DND-41 (cell line): ENCODE results near the gene KTI12.
"Not testable (repeated sequence)": the region's sequence is repeated elsewhere in the genome, so short reads cannot be mapped to it uniquely, and the experiment has no call there.

ENCODE experiments used
- ATAC-seq: fragments of 200-7000 bp; cut with Tn5 transposase; 3 replicates; pipeline ENCODE4 v1.9.1; 2021; ENCODE audit warnings: low read depth; ENCODE audit not compliant: insufficient read depth
- DNase-seq: peaks from one replicate; pipeline ENCODE4 v3.0.0-alpha.2; 2020
- H2AFZ ChIP-seq: 2 replicates; pipeline ENCODE4 v1.6.0; 2012; ENCODE audit warnings: low read depth, low read length
- H3K27ac ChIP-seq: 2 replicates; pipeline ENCODE4 v1.5.1; 2012; ENCODE audit warnings: low read length, inconsistent platforms
- H3K27me3 ChIP-seq: fragments of 200-600 bp; sonication (generic); 2 replicates; pipeline ENCODE4 v1.6.0; 2012; ENCODE audit warnings: low read length, mild to moderate bottlenecking, inconsistent platforms; ENCODE audit not compliant: insufficient read depth, poor library complexity
- H3K36me3 ChIP-seq: 2 replicates; pipeline ENCODE4 v1.5.1; 2012; ENCODE audit warnings: low read length, inconsistent platforms; ENCODE audit not compliant: insufficient read depth
- H3K4me1 ChIP-seq: 2 replicates; pipeline ENCODE4 v1.5.1; 2012; ENCODE audit warnings: mild to moderate bottlenecking, low read length; ENCODE audit not compliant: insufficient read depth
- H3K4me2 ChIP-seq: 2 replicates; pipeline ENCODE4 v1.6.0; 2012; ENCODE audit warnings: mild to moderate bottlenecking, moderate library complexity, low read length, inconsistent platforms; ENCODE audit not compliant: insufficient read depth
- H3K4me3 ChIP-seq, 2 experiments: fragments of 200-600 bp in 1 of 2; shearing (Covaris generic) in 1 of 2; 2 replicates each; pipeline ENCODE4 v1.5.1; 2012 to 2016; ENCODE audit warnings: inconsistent platforms in 2 of 2, low read length in 2 of 2, mild to moderate bottlenecking in 2 of 2, low read depth in 1 of 2, moderate library complexity in 1 of 2
- H3K79me2 ChIP-seq: 2 replicates; pipeline ENCODE4 v1.6.0; 2012; ENCODE audit warnings: low read length, inconsistent platforms; ENCODE audit not compliant: insufficient read depth
- H3K9ac ChIP-seq: 2 replicates; pipeline ENCODE4 v1.6.0; 2012; ENCODE audit warnings: low read depth, mild to moderate bottlenecking, inconsistent platforms, low read length, moderate library complexity
- H3K9me3 ChIP-seq: 2 replicates; pipeline ENCODE4 v1.5.1; 2012; ENCODE audit warnings: low read length, moderate library complexity, mild to moderate bottlenecking, inconsistent platforms; ENCODE audit not compliant: insufficient read depth, severe bottlenecking
- H4K20me1 ChIP-seq: 2 replicates; pipeline ENCODE4 v1.6.0; 2012; ENCODE audit warnings: low read length; ENCODE audit not compliant: insufficient read depth
- EZH2 ChIP-seq: IDR thresholded peaks from 3 replicates; pipeline ENCODE4 v1.6.1; 2012; ENCODE audit warnings: borderline replicate concordance, low read depth, mild to moderate bottlenecking, moderate library complexity, low read length, inconsistent platforms; ENCODE audit not compliant: severe bottlenecking
- TF ChIP-seq, protein P1 (sequence below): IDR thresholded peaks from 2 replicates; pipeline ENCODE4 v1.5.1; 2012; ENCODE audit warnings: borderline replicate concordance, low read length, moderate library complexity, mild to moderate bottlenecking; ENCODE audit not compliant: poor library complexity, severe bottlenecking; ENCODE audit errors: extremely low read depth

Gene KTI12, protein sequence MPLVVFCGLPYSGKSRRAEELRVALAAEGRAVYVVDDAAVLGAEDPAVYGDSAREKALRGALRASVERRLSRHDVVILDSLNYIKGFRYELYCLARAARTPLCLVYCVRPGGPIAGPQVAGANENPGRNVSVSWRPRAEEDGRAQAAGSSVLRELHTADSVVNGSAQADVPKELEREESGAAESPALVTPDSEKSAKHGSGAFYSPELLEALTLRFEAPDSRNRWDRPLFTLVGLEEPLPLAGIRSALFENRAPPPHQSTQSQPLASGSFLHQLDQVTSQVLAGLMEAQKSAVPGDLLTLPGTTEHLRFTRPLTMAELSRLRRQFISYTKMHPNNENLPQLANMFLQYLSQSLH

DNA sequence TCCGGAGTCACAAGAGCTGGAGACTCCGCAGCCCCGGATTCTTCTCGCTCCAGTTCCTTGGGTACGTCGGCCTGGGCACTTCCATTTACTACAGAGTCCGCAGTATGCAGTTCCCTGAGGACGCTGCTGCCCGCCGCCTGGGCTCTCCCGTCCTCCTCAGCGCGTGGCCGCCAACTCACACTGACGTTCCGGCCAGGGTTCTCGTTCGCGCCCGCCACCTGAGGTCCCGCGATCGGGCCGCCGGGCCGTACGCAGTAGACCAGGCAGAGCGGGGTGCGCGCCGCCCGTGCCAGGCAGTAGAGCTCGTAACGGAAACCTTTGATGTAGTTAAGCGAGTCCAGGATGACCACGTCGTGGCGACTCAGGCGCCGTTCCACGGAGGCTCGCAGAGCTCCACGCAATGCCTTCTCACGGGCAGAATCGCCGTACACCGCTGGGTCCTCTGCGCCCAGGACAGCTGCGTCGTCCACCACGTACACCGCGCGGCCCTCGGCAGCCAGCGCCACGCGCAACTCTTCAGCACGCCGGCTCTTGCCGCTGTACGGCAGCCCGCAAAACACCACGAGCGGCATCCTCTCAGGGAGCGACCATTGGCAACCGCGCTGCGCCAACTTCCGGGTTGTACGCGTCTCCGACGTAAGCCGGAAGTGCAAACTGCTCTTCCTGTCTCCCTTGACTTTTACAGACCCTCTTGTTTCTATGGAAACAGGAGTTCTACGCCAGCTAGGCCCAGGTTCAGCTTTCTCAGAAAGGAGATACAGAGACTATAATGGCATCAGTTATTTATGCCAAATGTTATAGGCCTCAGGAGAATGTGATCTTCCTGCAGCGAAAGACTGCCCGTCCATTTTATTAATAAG lies at the start of gene KTI12:
TSS of gene KTI12 (minus strand) at position 621 of the 860 bp plus-strand sequence. CDS start at position 572, 49 bp downstream.
- peak within 1 kb of the TSS; percentile 83 for H3K4me2 ChIP-seq
- ATAC-seq (peak; percentile 97), DNase-seq (peak; percentile 92)
- peak within 1 kb of the TSS; percentile 85 for H3K27ac ChIP-seq
- H3K36me3 ChIP-seq: peaks cover 70% of the 10 kb centered on the region
- H4K20me1 ChIP-seq: peaks cover 26% of the 10 kb centered on the region
- peaks cover 66% of the 10 kb centered on the region for H3K79me2 ChIP-seq
- no peaks in the 10 kb centered on the region for H3K27me3 ChIP-seq
- peak within 1 kb of the TSS; percentile 58 to 86 for H3K4me3 ChIP-seq
- no peaks in the 10 kb centered on the region for H3K9me3 ChIP-seq
- peaks cover 42% of the 10 kb centered on the region for H3K4me1 ChIP-seq
- TF ChIP-seq EZH2: no peak
- TF ChIP-seq, protein P1, sequence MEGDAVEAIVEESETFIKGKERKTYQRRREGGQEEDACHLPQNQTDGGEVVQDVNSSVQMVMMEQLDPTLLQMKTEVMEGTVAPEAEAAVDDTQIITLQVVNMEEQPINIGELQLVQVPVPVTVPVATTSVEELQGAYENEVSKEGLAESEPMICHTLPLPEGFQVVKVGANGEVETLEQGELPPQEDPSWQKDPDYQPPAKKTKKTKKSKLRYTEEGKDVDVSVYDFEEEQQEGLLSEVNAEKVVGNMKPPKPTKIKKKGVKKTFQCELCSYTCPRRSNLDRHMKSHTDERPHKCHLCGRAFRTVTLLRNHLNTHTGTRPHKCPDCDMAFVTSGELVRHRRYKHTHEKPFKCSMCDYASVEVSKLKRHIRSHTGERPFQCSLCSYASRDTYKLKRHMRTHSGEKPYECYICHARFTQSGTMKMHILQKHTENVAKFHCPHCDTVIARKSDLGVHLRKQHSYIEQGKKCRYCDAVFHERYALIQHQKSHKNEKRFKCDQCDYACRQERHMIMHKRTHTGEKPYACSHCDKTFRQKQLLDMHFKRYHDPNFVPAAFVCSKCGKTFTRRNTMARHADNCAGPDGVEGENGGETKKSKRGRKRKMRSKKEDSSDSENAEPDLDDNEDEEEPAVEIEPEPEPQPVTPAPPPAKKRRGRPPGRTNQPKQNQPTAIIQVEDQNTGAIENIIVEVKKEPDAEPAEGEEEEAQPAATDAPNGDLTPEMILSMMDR: peak; percentile 13
- peak within 1 kb of the TSS; percentile 75 for H3K9ac ChIP-seq
- peak within 1 kb of the TSS; percentile 79 for H2AFZ ChIP-seq

DNA sequence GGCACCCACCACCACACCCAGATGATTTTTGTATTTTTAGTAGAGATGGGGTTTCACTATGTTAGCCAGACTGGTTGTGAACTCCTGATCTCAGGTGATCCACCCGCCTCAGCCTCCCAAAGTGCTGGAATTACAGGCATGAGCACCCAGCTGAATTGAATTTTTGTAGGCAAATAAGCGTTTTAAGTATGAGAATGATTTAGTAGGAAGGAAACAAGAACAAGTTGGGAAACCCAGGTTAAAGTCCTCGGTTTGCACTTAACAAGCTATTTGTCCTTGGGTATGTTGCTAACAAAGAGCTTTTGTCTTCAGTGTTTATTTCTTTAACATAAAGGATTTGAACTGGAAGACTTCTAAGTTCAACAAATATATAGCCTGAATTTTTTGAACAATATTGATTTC lies 46.4 kb upstream of the KTI12 start:
- Histone ChIP-seq H3K4me2 (no peak overlapping the region), H3K4me3 (no peak overlapping the region), H3K27ac (no peak overlapping the region), H3K9ac (no peak overlapping the region), H2AFZ (no peak overlapping the region), H3K9me3 (no peaks in the 10 kb centered on the region), H3K36me3 (peaks cover 13% of the 10 kb centered on the region; the same call in 1 of the 2 replicates), H3K79me2 (peaks cover 72% of the 10 kb centered on the region), H3K4me1 (no peaks in the 10 kb centered on the region), H3K27me3 (no peaks in the 10 kb centered on the region), H4K20me1 (no peaks in the 10 kb centered on the region)
- DNase-seq (no peak), ATAC-seq (no peak)
- TF ChIP-seq, protein P1: no peak
- TF ChIP-seq EZH2: no peak

DNA sequence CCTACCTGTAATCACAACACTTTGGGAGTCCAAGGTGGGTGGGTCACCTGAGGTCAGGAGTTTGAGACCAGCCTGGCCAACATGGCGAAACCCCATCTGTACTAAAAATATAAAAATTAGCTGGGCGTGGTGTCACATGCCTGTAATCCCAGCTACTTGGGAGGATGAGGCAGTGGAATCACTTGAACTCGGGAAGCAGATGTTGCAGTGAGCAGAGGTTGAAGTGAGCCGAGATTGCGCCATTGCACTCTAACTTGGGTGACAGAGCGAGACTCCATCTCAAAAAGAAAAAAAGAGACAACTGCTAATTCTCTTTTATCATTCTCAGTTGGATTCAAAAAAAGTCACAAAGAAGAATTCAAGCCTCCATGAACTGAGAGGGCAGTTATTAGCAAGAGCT lies 43.7 kb upstream of the KTI12 start:
- H4K20me1 ChIP-seq, DNase-seq, H3K9me3 ChIP-seq, H2AFZ ChIP-seq, H3K4me3 ChIP-seq, H3K4me2 ChIP-seq, ATAC-seq, H3K4me1 ChIP-seq, H3K27me3 ChIP-seq, H3K9ac ChIP-seq, H3K27ac ChIP-seq: not testable (repeated sequence)
- peaks cover 76% of the 10 kb centered on the region for H3K79me2 ChIP-seq
- H3K36me3 ChIP-seq: peaks cover 29% of the 10 kb centered on the region

DNA sequence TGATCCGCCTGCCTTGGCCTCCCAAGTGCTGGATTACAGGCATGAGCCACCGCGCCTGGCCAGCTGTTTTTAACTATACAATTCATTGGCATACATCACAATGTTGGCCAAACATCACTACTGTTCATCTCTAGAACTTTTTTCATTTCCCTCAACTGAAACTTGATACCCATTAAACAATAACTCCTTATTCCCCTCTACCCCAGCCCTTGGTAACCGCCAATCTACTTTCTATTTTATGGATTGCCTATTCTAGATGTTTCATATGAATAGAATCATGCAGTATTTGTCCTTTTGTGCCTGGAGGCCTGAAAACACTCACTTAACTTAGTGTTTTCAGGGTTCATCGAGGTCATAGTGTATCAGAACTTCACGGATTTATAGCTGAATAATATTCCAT lies 38.7 kb upstream of the KTI12 start:
- Histone ChIP-seq H3K27me3 (no peaks in the 10 kb centered on the region), H3K36me3 (peaks cover 58% of the 10 kb centered on the region), H3K4me2 (no peak overlapping the region), H4K20me1 (peaks cover 13% of the 10 kb centered on the region; the same call in 1 of the 2 replicates), H3K79me2 (peaks cover 82% of the 10 kb centered on the region), H3K27ac (no peak overlapping the region), H3K4me3 (no peak overlapping the region), H3K9me3 (no peaks in the 10 kb centered on the region), H3K4me1 (no peaks in the 10 kb centered on the region), H3K9ac (no peak overlapping the region), H2AFZ (no peak overlapping the region)
- no peak for TF ChIP-seq EZH2
- TF ChIP-seq, protein P1: no peak
- DNase-seq: no peak
- no peak for ATAC-seq
